Measurements from ENCODE around the gene PLK2.

The PLK2 gene

DNA sequence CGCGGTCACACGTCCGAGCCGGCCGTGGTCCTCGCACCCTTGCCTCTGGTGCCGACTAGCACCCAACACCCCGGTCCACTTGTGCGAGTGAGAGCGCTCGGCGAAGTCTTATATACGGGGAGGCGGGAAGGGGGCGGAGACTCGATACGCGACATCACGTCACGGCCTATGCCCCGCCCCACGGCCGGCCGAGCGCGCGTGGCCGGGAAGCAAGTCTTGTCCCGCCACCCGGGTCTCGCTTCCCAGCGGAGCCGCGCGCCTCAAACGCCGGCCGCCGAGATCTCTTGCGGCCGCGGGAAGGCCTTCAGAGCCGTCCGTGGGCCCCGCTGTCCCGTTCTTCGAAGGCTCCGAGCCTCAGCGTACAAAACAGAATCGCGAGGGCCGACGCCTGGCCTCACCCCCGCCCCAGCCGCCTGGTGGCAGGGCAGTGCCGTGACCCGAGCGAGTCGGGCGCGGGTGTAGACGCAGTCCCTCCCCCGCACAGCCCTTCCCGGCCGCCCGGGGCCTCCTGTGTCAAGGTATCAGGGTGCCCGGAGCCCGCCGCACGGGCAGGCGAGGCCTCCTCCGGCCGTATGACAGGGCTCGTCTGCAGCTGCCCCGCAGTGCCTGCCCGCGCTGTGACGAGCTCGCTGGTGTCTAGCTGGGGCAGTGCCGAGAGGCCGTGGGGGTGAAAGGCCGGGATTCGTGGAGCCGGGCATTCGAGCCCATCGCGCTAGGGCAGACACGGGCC, at the start of gene PLK2:
Gene PLK2, minus strand, starts transcription at position 85 of the 730 bp plus-strand sequence. CDS start 127 bp downstream, outside the sequence.
- peak; percentile 87 to 91 for DNase-seq

DNA sequence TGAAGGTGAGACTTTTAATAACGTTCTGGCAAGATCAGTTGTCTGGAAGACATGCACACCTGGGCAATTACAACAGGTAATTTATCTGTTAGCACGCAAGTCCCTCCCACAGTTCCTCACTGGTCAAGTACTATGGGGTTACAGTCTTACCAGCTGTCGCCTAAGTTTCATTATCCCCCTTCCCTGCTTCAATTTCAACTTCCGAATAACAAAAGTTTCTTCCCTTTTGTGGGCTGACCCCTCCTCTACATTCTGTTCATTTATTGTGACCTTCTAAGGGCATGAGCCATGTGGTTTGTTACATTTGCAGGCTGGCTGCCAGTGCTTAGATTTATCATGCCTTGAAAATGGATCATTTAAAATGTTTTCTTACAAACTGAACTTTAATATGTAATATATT, 47.8 kb upstream of the PLK2 start:
- DNase-seq = no peak

GRCh38 chr5:58505971-58506640, 46.2 kb upstream of the PLK2 start:
- DNase-seq = no peak

GRCh38 chr5:58505502-58505901, 45.6 kb upstream of the PLK2 start:
- no peak for DNase-seq

DNA sequence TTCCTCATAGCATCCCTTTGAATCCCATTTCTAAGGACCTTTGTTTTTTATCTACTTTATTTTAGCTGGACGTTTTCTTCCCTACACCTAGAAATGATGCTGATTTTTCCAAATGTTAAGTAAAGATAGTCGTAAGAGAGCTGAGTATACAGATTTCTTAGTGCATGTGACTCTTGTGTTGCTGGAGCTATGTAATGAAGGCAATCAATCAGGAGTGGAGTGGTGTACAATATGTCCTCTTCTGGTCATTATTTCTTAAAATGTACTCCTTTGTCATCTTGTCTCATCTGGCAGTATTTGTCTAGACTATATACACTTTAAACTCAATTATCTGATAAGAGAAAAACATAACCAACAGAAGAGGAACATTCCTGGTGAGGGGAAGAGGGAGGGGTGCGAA, 44.9 kb upstream of the PLK2 start:
- DNase-seq = no peak

DNA sequence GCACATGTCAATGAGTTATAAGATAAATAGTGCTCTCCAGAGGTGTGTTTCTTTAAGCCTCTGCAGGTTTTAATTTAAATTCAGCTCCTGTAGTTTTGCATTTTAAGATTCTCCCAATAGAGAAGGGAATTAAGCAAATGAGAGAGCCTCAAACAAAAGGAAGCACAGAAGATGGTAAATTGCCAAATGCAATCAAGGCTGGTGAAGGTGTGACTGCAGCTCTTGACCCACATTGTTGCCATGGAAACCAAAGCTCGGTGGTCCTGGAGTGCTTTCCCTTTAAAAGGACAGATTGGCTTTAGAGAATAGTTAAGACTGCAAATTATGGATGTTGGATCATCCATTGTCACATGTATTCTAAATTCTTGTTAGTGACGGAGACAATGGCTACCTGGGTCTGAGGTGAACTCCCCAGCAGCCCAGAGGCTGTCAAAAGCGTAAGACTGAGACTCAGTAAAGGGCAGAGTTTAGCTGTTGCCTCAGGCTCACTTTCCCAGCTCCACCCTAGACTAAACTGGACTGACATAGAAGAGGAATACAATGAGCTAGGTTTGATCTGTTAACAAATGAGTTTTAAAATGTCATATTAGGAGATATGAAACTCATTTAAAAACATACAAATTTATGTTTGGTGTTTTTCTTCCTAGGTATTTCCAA, 43.6 kb upstream of the PLK2 start:
- no peak for DNase-seq

GRCh38 chr5:58501778-58502417, 42.0 kb upstream of the PLK2 start:
- DNase-seq = no peak

DNA sequence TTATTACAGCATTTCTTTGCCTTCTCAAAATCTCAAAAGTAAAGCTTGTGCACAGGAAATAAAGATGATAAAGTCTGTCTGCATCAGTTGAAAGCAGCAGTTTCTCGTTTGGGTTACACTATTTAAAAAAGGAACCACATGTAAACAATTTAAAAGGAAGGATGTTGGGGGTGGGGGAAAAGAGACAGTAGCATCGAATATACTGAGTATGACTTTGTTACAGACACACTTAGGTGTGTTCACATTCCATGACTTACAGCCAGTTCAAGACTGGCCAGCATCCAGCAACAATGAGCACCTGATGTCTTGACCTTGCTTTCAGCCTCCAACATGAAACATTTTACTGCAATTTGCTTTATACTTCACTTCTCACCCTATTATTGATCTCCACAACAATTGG, 40.1 kb upstream of the PLK2 start:
- DNase-seq = no peak

DNA sequence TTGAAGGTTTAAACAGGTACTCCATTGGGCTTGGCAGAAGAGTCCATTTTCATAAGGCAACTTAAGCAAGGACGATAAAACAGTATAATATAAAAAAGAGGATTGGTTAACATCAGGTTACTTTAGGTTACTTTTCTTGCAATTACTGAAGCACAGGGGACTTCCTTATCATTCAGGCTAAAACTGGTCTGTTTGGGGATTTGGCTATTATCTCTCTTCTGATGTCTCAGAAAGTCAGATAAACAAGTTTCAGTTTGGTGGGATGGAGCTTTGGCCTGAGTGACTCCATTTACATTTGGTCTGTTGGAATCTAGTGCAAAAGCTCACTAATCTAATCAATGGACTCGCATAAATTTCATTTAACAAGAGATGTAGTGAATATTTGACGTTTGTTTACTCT, 39.3 kb upstream of the PLK2 start:
- DNase-seq = no peak

DNA sequence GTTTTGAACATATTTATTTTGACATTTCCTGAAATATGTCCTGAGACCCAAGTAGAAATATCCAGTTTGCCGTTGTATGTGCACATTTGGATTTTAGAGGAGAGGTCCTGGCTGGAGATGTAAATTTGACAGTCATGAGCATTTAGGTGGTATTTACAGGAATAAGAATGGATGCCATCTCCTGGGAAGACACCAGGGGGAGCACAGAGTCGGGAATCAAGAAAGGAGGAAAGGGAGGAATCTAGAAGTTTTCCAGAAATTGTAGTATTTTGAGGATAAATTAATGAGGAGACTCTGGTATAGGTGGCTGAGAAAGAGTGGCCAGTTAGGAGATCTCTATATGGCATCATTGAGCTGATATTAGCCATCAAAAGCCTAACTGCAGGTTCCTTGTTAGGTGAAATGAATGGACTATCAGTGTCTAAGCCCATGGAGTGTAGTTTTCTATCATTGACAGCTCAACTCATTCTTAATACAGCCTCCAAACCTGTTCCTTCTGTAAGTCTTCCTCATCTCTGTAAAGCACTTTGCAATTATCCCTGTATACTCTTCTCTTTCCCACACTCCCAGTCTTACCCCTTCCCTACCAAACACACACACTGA, 38.6 kb upstream of the PLK2 start:
- DNase-seq = no peak

DNA sequence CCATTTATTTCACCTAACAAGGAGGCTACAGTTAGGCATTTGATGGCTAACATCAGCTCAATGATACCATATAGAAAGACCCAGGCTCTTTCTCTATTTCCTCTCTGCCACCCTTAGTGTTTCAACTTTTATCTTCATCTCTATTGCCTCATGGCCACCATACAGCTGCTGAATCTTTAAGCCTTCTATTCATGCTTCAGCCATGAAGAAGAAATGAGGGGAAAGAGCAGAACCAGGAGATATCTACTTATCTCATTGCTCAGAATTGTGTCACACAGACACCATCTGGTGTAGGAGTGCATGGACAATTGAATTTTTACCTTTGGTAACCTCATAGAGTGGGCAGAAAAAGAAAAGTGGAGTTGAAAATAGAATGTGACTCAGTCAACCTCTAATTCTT, 38.0 kb upstream of the PLK2 start:
- no peak for DNase-seq

DNA sequence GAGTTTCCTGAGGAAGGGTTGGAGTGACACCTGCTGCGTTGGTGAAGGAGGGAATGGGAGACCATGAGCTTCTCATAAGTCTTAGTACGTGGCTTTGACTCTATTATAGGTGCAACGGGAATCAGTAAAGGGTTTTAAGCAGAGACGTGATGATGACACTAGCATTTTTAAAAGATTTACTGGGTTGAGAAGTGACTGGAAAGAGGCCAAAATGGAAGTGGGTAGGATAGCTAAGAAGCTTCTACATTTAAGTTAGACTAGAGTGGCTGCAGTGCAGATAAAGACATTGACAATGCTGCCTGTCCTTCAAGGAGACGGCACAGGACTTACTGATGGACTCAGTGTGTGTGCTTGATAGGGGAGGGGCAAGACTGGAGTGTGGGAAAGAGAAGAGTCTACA, 37.5 kb upstream of the PLK2 start:
- no peak for DNase-seq

DNA sequence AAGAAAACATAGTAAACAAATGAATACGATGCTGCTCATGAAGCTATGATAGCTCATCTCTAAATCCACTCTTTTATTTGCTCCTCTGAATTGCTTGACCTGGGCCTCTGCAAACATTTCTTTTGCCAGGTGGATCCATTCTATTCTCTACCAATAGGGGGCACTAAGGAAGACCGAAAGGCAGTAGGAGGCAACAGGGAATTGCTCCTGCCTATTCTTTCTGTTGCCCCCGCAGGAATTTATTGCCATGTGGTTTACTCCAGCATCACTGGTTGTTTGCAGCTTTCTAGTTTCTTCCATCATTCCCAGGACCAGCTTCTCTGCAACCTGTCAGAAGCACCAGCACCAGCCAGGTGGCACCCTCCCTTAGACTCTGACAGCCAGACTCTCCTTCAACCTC, 36.6 kb upstream of the PLK2 start:
- no peak for DNase-seq

GRCh38 chr5:58493141-58493540, 33.3 kb upstream of the PLK2 start:
- no peak for DNase-seq

- DNase-seq = no peak
Observed at GRCh38 chr5:58491216-58491892, 31.5 kb upstream of the PLK2 start, which contains the start of gene GAPT. TSS of gene GAPT (plus strand) at chr5:58491435. CDS start at chr5:58494537, 3,102 bp downstream.

GRCh38 chr5:58490402-58491050, 30.6 kb upstream of the PLK2 start:
- DNase-seq = no peak

DNA sequence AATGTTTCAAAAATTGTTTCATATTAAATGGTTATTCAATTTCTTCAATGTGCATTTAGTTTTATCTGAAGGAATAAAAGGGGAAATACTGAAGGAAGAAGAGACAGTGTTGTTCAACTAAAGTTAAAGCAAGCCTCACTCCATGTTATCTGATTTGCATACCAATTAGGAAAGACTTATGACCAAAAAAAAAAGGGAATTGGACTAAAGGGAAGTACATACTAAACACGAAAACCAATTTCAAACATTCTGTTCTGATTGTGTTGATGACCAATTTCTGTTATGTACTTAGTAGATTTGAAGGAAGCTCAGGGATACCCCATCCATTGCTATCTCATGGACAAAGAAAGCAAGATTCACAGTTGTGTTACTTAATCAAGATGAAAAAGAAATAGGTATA, 26.4 kb upstream of the PLK2 start:
- DNase-seq = no peak

GRCh38 chr5:58484505-58484904, 24.6 kb upstream of the PLK2 start:
- no peak for DNase-seq

GRCh38 chr5:58482536-58482935, 22.6 kb upstream of the PLK2 start:
- no peak for DNase-seq

DNA sequence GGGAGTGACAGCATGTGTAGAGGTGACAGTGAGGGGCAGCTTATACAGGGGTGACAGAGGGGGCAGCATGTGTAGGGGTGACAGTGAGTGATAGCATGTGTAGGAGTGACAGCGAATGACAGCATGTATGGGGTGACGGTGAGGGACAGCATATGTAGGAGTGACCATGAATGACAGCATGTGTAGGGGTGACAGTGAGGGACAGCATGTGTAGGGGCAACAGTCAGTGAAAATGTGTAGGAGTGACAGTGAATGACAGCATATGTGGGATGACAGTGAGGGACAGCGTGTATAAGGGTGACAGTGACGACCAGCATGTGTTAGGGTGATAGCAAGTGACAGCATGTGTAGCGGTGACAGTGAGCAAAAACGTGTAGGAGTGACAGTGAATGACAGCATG, 21.9 kb upstream of the PLK2 start:
- DNase-seq = no peak

DNA sequence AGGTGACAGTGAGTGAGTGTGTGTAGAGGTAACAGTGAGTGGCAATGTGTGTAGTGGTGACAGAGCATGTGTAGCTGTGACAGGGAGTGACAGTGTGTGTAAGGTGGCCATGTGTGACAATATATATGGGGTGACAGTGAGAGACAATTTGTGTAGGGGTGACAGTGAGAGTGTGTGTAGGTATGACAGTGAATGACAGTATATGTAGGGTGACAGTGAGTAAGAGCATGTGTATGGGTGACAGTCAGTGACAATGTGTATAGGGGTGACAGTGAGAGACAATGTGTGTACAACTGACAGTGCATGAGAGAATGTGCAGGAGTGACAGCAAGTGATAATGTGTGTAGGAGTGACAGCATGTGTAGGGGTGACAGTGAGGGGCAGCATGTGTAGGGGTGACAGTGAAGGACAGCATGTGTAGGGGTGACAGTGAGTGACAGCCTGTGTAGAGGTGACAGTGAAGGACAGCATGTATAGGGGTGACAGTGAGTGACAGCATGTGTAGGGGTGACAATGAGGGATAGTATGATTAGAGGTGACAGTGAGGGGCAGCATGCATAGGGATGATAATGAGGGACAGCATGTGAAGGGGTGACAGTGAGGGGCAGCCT, 21.3 kb upstream of the PLK2 start:
- DNase-seq = no peak
